GM21619 (cell line): ENCODE measurements around the gene MYO3B.
A peak's percentile ranks its signal among the peaks of the same experiment; 100 is the strongest.

Experiments
- ATAC-seq: cut with Tn5 transposase; IDR thresholded peaks from one replicate; pipeline ENCODE4 v1.9.1; 2021; ENCODE audit not compliant: unreplicated experiment

MYO3B gene

DNA sequence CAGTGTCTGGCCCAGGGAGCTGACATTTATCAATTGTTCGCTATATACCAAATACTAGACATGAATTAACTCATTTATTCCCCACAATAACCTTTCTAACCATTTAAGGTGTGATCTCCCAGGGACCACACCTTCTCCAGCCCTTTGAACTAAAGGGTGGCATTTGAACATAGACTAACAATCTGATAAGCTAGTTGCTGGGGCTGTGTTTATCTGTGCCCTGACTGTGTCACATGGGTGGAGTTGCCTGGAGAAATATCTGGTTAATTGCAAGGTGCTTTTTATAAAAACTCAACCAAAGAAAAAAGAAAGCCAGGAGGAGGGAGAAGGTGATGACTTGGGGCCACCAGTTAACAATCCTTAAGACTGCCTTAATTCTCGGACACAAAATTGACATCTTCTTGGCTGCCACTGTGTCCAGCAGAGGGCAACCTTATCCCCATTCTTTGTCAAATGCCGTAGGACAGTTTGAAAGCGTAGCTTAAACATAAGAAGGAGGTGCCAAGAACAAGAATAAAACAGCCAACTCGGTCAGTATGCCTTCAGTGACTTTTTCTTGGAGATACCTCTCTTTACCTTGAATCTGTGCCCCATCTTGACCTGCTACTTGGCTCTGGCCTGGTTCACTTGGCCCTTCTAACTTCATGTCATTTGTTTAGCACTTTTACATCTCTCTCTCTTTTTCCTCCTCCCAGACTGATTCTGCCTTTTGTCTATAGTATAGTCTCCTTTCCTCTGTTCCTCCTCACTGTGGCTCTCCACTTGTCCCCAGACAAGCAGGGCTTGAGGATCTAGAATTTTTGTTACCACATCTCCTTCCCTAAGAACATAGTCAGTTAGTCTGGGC is 183.4 kb downstream of the MYO3B start:
- ATAC-seq, result peak; percentile 61

DNA sequence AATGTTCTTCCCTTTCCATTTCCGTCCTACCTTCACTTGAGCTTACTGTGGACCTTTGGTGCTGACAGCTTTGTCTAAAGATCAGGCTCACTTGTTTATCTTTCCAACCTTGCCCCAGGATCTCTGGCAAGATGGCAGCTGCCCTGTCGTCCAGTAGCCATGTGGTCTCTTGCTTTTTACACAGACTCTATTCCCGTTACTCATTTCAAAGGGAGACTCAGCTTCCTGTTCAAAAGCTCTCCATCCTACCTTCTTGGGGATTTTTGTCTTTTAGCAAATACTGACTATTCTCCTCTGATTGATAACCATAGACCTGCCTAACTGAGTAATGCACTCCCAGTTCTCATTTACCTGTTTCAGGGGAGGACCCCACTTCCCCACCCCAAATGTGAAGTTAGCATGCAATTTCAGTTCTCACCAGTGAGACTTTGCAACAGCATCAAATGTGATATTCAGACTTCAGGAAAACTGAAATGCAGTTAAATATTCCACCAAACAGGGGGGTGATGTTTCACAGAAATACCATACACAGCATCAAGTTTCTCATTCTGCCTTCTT is 184.4 kb downstream of the MYO3B start:
- ATAC-seq, result no peak

DNA sequence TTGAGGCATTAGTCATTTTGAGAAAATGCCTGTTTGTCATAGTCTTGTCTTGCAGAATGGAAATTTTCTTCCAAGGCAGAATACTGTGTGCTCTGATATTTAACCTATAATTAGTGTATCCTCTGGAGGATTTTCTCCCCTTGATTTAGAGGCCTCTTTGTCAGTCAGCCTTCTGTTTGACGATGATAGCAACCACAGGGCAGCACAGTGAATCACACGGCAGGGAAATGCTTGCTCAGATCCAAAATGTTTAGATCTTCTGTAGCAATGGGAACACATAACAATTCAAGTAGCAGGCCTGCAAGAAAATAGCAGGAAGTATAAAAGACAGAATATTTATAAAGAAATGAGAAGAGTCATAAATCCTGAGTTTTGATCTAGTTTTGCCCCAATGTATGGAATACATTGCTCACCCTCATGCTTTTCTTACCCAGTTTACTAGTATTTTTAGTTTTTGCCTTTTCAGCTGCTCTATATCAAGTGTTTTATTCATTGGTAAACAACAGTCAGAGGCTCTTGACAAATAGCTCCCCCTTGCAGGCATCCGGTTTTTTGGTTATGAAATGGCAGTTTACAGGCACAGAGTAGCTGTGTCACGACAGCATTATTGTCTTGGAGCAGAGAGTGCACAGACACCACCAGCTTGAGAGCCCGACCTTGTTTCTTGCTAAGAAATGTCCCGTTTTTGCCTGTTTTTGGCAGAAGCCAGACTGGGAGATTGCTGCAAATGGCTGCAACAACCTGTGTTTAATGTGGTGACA is 185.1 kb downstream of the MYO3B start:
- no peak for ATAC-seq

DNA sequence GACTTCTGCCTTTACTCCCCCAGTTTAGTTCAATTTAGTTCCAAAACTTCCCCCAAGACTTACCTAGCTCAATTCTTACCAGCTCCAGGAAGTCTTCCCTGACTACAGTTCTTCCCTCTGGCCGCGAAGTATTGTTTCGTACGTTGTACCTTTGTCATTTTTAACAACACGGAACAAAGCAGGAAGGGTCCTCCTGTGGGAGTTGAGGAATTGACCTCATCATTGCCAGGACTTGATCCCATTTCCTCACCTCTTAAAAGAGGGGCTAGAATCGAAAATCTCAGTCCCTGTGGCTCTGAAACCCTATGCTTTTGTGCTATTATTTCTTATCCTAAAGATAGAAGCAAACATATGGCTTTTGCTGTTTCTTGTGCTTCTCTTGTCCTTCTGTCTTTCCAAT is 187.1 kb downstream of the MYO3B start:
- ATAC-seq, result no peak

DNA sequence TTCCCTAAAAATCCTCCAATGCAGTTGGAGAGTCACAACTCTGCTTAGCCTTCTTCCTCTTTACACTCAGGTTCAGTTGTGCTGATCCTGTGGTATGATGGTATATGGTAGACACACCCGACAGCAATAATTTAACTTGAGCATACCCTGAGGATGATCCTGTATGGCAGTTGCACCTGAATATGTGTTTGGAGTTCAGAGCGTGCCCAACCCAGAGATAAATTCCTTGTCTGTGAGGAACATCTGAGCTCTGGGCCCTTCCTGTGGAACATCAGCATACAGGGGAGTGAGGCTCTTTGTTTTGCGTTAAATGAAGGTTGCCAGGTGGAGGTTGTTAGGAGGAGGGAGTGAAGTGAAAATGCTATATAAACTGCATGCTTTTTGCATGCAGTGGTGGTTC is 187.7 kb downstream of the MYO3B start:
- ATAC-seq, result no peak

DNA sequence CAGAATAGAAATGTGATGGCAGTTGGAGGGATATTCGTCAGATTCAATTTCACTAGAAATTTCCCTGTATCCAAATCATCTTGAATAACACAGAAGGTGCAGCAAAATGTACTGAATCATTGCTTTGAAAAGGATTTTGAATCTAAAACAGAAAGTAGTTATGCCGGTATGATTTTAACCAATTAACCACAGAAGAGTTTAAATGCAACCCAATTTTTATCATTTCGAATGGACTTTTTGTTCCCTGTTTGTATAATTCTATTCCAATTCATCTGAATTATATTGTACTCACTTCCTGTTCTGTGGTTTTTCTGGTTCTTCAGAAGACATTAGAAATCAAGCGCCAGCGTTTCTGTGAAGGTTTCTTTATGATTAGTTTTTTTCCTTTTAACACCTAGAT is 190.4 kb downstream of the MYO3B start:
- no peak for ATAC-seq

DNA sequence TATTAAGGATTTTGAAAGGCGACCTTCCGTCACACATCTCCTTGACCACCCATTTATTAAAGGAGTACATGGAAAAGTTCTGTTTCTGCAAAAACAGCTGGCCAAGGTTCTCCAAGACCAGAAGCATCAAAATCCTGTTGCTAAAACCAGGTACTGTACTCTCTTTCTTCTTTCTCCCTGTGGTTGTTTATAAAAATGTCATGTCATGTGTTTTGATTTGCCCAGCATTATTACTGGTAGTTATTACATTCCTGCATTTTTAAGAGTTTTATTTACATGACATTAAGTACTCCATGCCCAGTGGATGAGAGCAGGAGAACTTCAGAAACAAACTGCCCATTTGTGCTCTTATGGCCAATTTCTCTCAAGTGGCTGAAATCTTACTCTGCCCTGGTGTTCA is 191.3 kb downstream of the MYO3B start:
- ATAC-seq, result no peak

DNA sequence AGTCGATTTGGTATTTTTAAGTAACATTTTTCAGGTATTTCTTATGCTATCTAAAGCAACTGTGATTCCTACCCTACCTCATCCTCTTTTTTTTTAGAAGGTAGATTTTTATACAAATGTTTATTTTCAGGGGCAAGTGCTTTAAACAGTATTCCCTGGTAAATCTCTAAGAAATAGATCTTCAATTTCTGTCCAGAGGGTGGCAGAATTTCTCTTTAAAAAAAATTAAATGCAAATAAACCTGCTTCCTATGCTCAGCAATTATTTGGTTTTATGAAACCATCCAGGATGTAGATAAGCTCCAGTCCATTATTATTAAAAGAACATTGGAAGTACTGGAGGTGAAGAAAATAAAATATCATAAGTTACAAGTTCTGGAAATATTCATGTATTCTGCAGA is 191.9 kb downstream of the MYO3B start:
- no peak for ATAC-seq

DNA sequence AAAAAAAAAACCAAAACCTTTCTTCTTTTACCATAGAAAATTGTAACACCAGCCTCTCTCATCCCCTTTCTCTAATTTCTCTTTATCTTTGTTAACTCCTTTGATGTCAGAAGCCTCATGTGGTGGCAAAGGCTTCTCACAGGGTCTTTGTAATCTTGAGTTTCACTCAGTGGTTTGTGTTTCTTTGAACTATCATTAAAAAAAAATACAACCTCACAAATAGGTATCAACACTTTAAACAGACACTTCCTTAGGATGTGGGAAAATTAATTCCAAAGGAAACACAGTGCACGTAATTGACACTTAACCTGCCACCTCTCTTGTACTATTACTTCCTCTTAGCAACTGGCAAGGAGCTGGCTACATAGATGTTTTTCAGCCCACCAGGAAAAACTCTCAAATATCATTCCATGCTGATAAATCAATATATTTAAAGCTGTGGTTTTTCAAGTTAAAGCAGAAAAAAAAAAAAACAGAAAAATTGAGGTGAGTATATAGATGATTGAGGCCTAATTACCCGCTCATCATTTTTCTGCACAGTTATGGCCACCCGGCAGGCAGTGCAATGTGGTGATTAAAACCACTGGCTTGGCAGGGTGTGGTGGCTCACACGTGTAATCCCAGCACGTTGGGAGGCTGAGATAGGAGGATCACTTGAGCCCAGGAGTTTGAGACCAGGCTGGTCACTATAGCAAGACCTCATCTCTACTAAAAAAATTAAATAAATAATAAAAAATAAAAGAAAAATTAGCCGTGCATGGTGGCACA is 193.5 kb downstream of the MYO3B start:
- no peak for ATAC-seq

DNA sequence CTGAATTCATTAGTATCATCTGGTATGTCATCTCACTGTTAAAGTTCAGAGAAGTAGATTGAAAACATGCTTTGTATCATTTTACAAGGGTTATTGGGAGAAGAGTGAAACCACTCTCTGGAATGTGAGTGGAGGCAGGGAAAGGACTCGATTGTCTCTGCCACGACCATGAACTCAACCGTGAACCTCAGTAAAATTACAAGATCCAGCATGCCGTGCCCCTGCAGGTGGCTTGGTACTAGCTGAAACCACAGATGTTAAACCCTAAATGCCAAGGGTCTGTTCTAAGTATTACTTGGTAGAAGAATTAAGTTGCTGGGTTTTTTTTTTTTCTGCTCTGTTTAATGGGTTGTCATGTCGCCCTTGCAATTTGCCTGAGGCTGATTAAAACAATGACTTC is 197.2 kb downstream of the MYO3B start:
- ATAC-seq, result no peak

DNA sequence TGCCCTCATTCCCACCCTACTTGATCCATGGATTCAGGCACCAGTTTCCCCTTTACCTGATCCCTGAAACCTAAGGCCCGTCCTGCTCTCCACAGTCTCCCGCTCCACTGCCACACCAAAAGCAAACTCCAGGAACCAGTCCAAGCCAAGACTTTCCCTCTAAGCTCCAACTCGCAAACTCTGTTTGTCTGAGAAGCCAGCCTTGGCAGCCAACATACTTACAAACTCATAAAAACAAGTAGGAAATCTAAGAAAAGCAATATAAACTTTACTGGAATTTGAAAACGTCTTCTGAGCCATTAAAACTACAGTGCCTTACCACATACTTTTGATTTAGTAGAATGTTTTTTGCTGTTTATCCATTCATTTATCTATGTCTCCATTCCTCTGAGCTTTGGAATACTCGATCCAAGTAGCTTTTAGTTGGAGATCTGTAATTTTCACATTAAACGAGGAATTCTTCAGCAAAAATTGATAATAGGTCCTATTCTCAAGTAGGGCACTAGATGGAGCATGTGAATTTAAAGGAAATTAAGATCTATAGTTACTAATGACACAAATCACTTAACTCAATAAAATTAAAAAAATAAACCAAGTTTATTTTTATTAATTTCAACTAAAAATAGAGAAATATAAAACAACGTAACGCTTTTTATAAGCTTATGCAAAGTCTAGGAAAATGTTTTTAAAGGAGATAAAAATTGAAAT is 199.7 kb downstream of the MYO3B start:
- ATAC-seq, result no peak

DNA sequence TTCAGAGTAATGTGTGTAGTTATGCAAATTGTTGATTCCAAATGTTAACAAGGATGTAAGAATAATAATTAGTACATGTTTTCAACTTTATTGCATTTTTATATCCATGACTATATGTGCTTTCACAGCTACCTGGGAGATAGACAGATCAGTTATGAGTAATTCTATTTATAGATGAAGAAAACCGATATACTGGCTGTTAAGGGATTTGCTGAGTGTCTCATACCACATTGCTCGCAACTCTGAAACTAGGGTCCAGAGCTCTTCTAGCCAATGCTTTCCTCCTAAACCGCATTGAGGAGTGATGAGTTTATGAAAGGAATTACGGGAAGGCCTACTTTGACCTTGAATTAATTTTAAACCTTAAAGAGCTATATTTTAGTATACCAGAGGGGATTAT is 202.3 kb downstream of the MYO3B start:
- no peak for ATAC-seq

DNA sequence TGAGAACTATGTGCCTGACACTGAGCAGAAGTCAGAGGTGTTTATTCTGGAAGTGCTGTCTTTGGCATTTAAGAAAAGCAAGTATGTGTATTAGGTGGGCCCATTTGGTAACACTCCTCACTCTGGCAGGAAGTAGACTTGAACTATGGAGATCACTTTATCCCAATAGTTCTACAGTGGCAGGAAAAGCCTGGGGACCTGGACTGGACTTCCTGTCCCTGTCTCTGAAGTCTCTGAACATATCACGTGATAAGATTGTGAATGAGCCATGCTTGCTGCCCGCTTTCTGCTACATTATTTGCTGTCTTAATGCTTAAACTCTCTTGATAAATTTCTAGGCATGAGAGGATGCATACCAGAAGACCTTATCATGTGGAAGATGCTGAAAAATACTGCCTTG is 203.7 kb downstream of the MYO3B start:
- ATAC-seq, result no peak

DNA sequence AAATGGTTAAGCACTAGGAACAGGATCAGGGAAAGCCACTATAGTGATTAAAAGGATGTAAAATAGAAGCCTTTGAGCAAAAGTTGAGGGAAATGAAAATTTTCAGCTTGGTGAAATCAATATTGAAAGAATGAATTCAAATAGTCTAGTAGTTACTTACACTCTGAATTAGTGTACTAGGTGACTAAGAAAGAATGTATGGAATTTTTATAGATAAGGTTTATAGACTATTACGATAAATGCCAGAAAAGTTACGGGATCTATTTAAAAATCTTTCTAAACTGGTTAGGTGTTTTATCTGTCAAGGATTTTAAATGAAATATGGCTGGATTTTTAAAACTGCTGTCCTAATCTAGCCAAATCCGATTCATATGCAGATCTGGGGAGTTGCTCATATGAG is 208.6 kb downstream of the MYO3B start:
- no peak for ATAC-seq

DNA sequence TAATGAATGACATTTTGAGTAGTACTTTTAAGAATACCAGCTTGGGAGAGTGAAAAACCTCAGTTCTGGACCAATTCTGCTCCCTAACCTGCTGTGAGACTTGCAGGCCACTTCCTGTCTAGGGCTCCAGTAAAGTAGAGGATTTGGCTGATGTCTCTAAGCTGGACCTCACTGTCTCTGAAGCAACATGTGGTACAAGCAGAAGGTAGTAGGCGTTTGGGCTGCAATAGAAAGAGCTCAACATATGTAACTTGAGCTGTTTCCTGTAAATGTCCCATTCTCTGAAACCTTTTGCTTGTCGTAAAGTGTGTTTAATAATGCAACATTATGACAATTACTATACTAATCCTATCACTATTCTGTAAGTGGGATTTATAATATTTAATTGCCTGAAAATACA is 213.1 kb downstream of the MYO3B start:
- ATAC-seq, result no peak

DNA sequence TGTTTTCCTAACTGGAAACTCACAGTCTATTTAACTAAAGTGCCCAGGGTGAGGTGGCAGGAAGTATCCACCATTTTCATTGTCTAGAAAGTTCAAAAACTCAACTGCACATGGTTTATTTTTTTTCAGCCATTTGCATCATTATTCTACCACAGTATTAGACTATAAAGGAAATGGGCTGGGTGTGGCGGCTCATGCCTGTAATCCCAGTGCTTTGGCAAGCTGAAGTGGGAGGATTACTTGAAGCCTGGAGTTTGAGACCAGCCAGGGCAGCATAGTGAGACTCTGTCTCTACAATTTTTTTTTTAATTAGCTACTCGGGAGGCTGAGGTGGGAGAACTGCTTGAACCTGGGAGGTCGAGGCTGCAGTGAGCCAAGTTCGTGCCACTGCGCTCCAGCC is 213.8 kb downstream of the MYO3B start:
- no peak for ATAC-seq

DNA sequence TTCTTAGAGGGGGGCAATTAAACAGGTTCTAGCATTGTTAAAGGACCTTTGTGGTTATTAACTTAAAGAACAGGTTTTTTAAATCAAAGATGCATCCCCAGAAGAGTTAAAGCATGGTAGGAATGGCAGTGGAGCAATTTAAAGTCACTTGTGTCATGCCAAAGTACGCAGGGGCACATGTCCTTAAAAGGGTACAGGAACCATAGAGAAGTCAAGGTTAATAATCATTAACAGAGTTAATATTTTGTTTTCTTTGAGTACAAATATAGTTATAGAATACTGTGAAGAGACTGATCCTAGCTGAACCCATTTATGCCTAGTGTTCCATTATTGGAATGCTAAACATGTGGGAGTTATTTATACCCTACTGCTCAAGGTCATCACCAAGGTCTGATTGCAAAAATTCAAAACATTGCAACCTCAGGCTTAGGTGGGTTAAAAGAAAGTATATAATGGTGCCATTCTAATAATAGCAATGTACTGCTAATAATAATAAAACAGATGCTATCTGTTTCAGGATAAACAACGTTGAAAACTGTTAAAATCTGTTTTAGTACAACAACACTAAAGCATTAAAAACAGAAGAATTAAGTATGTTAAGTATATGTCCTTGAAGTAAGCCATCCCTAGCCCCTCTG is 216.0 kb downstream of the MYO3B start:
- no peak for ATAC-seq

DNA sequence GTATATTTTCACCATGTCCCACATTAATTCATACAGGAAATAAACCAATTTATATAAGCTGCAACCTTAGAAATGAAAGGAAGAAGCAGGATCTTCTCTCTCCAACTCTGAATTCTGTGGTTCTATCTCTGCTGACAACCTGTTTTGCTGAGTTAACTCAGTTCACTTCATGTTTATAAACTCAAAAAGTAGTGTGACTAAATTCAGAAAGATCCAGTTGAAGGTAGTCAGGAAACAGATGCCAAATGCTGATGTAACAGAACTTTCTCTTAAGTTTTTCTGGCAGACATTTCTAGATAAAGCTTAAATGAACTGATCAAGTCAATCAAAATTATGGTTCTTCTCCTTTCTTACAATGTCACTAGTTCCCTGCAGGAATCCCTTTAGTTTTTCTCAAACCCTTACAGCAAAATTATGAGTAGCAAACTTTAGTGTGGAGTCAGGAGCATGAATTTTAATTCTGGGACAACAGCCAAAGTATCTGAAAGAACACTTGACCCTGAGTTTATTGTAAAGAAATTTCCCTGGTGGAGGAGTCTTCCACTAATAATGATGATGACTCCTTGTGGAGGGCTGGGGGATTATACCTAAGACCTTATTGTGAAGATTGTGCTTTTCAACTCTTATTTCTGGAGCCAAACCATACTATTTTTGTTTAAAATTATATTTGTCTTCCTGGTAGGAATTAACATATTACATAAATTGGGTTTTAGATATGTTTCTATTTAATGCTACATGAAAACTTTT is 216.9 kb downstream of the MYO3B start:
- no peak for ATAC-seq

DNA sequence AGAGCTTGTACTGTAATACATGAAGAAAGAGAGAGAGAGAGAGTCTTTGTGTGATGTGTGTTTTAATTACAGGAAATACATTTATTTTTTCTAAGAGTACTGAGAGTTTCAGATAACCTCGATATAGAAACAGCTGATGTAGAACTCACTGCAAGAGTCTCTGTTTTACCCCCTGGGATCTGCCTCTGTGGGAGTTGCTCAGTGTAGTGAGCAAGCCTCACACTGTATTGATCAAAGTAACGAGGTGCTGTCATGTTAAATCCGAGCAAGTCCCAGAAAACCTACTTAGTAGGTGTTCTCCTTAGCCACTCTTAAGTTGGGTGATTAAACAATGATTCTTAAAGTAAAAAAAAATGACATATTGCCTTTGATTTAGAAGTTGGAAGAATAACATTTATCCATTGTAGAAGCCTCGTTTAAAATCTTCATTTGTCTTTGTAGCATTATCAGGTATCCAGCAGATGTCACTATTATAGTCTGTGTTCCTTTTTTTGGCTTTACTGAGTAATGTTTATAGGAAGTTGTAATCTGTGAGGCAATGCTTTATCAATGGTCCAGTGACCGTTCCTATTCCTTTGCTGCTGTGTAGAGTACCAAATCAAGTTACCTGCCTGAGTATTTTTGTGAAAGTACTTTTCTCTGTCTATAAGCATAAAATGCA is 219.0 kb downstream of the MYO3B start:
- no peak for ATAC-seq
